GM21717 (cell line): Measurements from ENCODE around the gene MAGI2.
"Not testable (repeated sequence)": the region's sequence is repeated elsewhere in the genome, so short reads cannot be mapped to it uniquely, and the experiment has no call there.

Experiments used
- ATAC-seq: cut with Tn5 transposase; IDR thresholded peaks from one replicate; pipeline ENCODE4 v1.9.1; 2021; ENCODE audit warnings: mild to moderate bottlenecking, moderate library complexity; ENCODE audit not compliant: unreplicated experiment

MAGI2 gene

GRCh38 chr7:78024591-78024990, 1428.9 kb downstream of the MAGI2 start:
- ATAC-seq, result no peak

- ATAC-seq, result no peak
These were observed 1430.3 kb downstream of the MAGI2 start for GRCh38 chr7:78023191-78023590.

GRCh38 chr7:78022165-78022564, 1431.3 kb downstream of the MAGI2 start:
- ATAC-seq, result no peak

- no peak for ATAC-seq
These were observed 1432.6 kb downstream of the MAGI2 start for GRCh38 chr7:78020874-78021249.

GRCh38 chr7:78020136-78020873, 1433.2 kb downstream of the MAGI2 start:
- ATAC-seq, result peak; percentile 56

GRCh38 chr7:78019447-78020135, 1433.9 kb downstream of the MAGI2 start:
- ATAC-seq, result peak; percentile 92

- ATAC-seq, result no peak
These were observed 1434.6 kb downstream of the MAGI2 start for GRCh38 chr7:78018641-78019446.

GRCh38 chr7:78017591-78018100, 1435.8 kb downstream of the MAGI2 start:
- ATAC-seq, result no peak

GRCh38 chr7:78015574-78016260, 1437.8 kb downstream of the MAGI2 start:
- no peak for ATAC-seq

GRCh38 chr7:78014401-78014800, 1439.1 kb downstream of the MAGI2 start:
- ATAC-seq, result no peak

- no peak for ATAC-seq
These were observed 1440.1 kb downstream of the MAGI2 start for GRCh38 chr7:78013386-78013785.

- ATAC-seq, result no peak
These were observed 1441.8 kb downstream of the MAGI2 start for GRCh38 chr7:78011642-78012041.

GRCh38 chr7:78007231-78007630, 1446.2 kb downstream of the MAGI2 start:
- no peak for ATAC-seq

GRCh38 chr7:78006063-78006755, 1447.3 kb downstream of the MAGI2 start:
- ATAC-seq, result no peak

GRCh38 chr7:78002715-78003114, 1450.8 kb downstream of the MAGI2 start:
- no peak for ATAC-seq

GRCh38 chr7:78002021-78002420, 1451.4 kb downstream of the MAGI2 start:
- no peak for ATAC-seq

GRCh38 chr7:77999168-77999567, 1454.3 kb downstream of the MAGI2 start:
- ATAC-seq, result not testable (repeated sequence)

- ATAC-seq, result no peak
These were observed 1457.8 kb downstream of the MAGI2 start for GRCh38 chr7:77995717-77996116.

GRCh38 chr7:77993838-77994237, 1459.6 kb downstream of the MAGI2 start:
- no peak for ATAC-seq

- no peak for ATAC-seq
These were observed 1461.8 kb downstream of the MAGI2 start for GRCh38 chr7:77991656-77992055.
